Measurements from ENCODE around the gene CDC42EP2. TPM values are rescaled to one million over a fixed set of nuclear protein-coding genes. Genes with fewer than 3 reads are reported as not detected.
"Not testable (repeated sequence)": the region's sequence is repeated elsewhere in the genome, so short reads cannot be mapped to it uniquely, and the experiment has no call there.

The CDC42EP2 gene
- total and polyA plus RNA-seq, 4 donors: 9.2 to 35.0 (median 26.2) TPM

GRCh38 chr11:65327021-65327420 lies 12.4 kb downstream of the CDC42EP2 start:
- H3K36me3 ChIP-seq (ENCODE audit: control insufficient read depth in 4 of 4, insufficient read depth in 4 of 4, low read length in 4 of 4): peaks cover 0 to 6% (median 4%) of the 10 kb centered on the region in 4 donors
- no peaks in the 10 kb centered on the region for H3K27me3 ChIP-seq (ENCODE audit: control insufficient read depth in 3 of 3, insufficient read depth in 3 of 3, low read length in 2 of 3)
- ATAC-seq (ENCODE audit: insufficient read depth, low FRiP score) (no peak), DNase-seq (no peak)
- no peak overlapping the region for H3K27ac ChIP-seq (ENCODE audit: low read depth in 1 of 2, low read length in 1 of 2)
- no peak overlapping the region for H3K4me3 ChIP-seq
- no peak overlapping the region for H3K9ac ChIP-seq (ENCODE audit: insufficient read depth in 1 of 2, low read length in 2 of 2)
- H3K9me3 ChIP-seq (ENCODE audit: control insufficient read depth in 4 of 4, insufficient read depth in 3 of 4, low read length in 3 of 4): no peaks in the 10 kb centered on the region
- H3K4me1 ChIP-seq (ENCODE audit: control insufficient read depth in 5 of 5, insufficient read depth in 5 of 5, low read length in 5 of 5): peaks cover 0 to 11% (median 0%) of the 10 kb centered on the region in 5 donors
- WGBS, 2 donors: 87 to 93% methylated on average over 8 of the region's 8 CpGs
- TF ChIP-seq CTCF (IDR thresholded peaks at IDR 0.05; ENCODE audit: control extremely low read depth, extremely low read depth): no peak

- Histone ChIP-seq H3K4me3 (no peak overlapping the region), H3K36me3 (ENCODE audit: control insufficient read depth in 4 of 4, insufficient read depth in 4 of 4, low read length in 4 of 4) (no peaks in the 10 kb centered on the region), H3K9ac (ENCODE audit: insufficient read depth in 1 of 2, low read length in 2 of 2) (no peak overlapping the region), H3K9me3 (ENCODE audit: control insufficient read depth in 4 of 4, insufficient read depth in 3 of 4, low read length in 3 of 4) (no peaks in the 10 kb centered on the region), H3K4me1 (ENCODE audit: control insufficient read depth in 5 of 5, insufficient read depth in 5 of 5, low read length in 5 of 5) (peaks cover 0 to 6% (median 0%) of the 10 kb centered on the region in 5 donors), H3K27ac (ENCODE audit: low read depth in 1 of 2, low read length in 1 of 2) (no peak overlapping the region), H3K27me3 (ENCODE audit: control insufficient read depth in 3 of 3, insufficient read depth in 3 of 3, low read length in 2 of 3) (no peaks in the 10 kb centered on the region)
- ATAC-seq (ENCODE audit: insufficient read depth, low FRiP score) (no peak), DNase-seq (no peak)
- no peak for TF ChIP-seq CTCF (IDR thresholded peaks at IDR 0.05; ENCODE audit: control extremely low read depth, extremely low read depth)
- 35 to 40% methylated on average over 2 of the region's 2 CpGs for whole genome bisulfite sequencing, 2 donors
Measured at GRCh38 chr11:65329478-65329877, 14.8 kb downstream of the CDC42EP2 start.

GRCh38 chr11:65329944-65330403 lies 15.3 kb downstream of the CDC42EP2 start:
- Histone ChIP-seq H3K9me3 (ENCODE audit: control insufficient read depth in 4 of 4, insufficient read depth in 3 of 4, low read length in 3 of 4) (no peaks in the 10 kb centered on the region), H3K27me3 (ENCODE audit: control insufficient read depth in 3 of 3, insufficient read depth in 3 of 3, low read length in 2 of 3) (no peaks in the 10 kb centered on the region), H3K27ac (ENCODE audit: low read depth in 1 of 2, low read length in 1 of 2) (peak overlapping the region in 1 of 2 donors; percentile 34), H3K9ac (ENCODE audit: insufficient read depth in 1 of 2, low read length in 2 of 2) (peak overlapping the region in 1 of 2 donors; percentile 23), H3K4me1 (ENCODE audit: control insufficient read depth in 5 of 5, insufficient read depth in 5 of 5, low read length in 5 of 5) (peaks cover 0 to 11% (median 4%) of the 10 kb centered on the region in 5 donors), H3K36me3 (ENCODE audit: control insufficient read depth in 4 of 4, insufficient read depth in 4 of 4, low read length in 4 of 4) (no peaks in the 10 kb centered on the region), H3K4me3 (no peak overlapping the region)
- peak; percentile 88 to 95 (median 92) for DNase-seq
- 9% methylated on average over 13 of the region's 13 CpGs for WGBS, 2 donors
- peak; percentile 93 for TF ChIP-seq CTCF (IDR thresholded peaks at IDR 0.05; ENCODE audit: control extremely low read depth, extremely low read depth)
- no peak for ATAC-seq (ENCODE audit: insufficient read depth, low FRiP score)

GRCh38 chr11:65330544-65330943 lies 15.9 kb downstream of the CDC42EP2 start:
- no peaks in the 10 kb centered on the region for H3K9me3 ChIP-seq (ENCODE audit: control insufficient read depth in 4 of 4, insufficient read depth in 3 of 4, low read length in 3 of 4)
- no peak overlapping the region for H3K4me3 ChIP-seq
- no peak overlapping the region for H3K9ac ChIP-seq (ENCODE audit: insufficient read depth in 1 of 2, low read length in 2 of 2)
- H3K36me3 ChIP-seq (ENCODE audit: control insufficient read depth in 4 of 4, insufficient read depth in 4 of 4, low read length in 4 of 4): no peaks in the 10 kb centered on the region
- H3K4me1 ChIP-seq (ENCODE audit: control insufficient read depth in 5 of 5, insufficient read depth in 5 of 5, low read length in 5 of 5): peaks cover 0 to 16% (median 9%) of the 10 kb centered on the region in 5 donors
- no peak overlapping the region for H3K27ac ChIP-seq (ENCODE audit: low read depth in 1 of 2, low read length in 1 of 2)
- no peaks in the 10 kb centered on the region for H3K27me3 ChIP-seq (ENCODE audit: control insufficient read depth in 3 of 3, insufficient read depth in 3 of 3, low read length in 2 of 3)
- DNase-seq (no peak), ATAC-seq (ENCODE audit: insufficient read depth, low FRiP score) (no peak)
- TF ChIP-seq CTCF (IDR thresholded peaks at IDR 0.05; ENCODE audit: control extremely low read depth, extremely low read depth): no peak
- WGBS, 2 donors: 82 to 88% methylated on average over 7 of the region's 7 CpGs

GRCh38 chr11:65332591-65332990 lies 17.9 kb downstream of the CDC42EP2 start:
- 87 to 91% methylated on average over 9 of the region's 9 CpGs for WGBS, 2 donors
- not testable (repeated sequence) for DNase-seq; ATAC-seq (ENCODE audit: insufficient read depth, low FRiP score); H3K36me3 ChIP-seq (ENCODE audit: control insufficient read depth in 4 of 4, insufficient read depth in 4 of 4, low read length in 4 of 4); H3K27me3 ChIP-seq (ENCODE audit: control insufficient read depth in 3 of 3, insufficient read depth in 3 of 3, low read length in 2 of 3); H3K27ac ChIP-seq (ENCODE audit: low read depth in 1 of 2, low read length in 1 of 2); H3K9me3 ChIP-seq (ENCODE audit: control insufficient read depth in 4 of 4, insufficient read depth in 3 of 4, low read length in 3 of 4); H3K9ac ChIP-seq (ENCODE audit: insufficient read depth in 1 of 2, low read length in 2 of 2); H3K4me3 ChIP-seq
- H3K4me1 ChIP-seq (ENCODE audit: control insufficient read depth in 5 of 5, insufficient read depth in 5 of 5, low read length in 5 of 5): peaks cover 0 to 17% (median 9%) of the 10 kb centered on the region in 5 donors

All from lung (tissue), 12 donors.